Thyroid gland (tissue), 4 donors: ENCODE measurements around the gene SALL1. TPM values are rescaled to one million over a fixed set of nuclear protein-coding genes. Genes with fewer than 3 reads are reported as not detected.

Source experiments
- DNase-seq, 2 donors: peaks; one replicate each; pipeline ENCODE4 v3.0.0-alpha.2; 2019
- H3K27ac ChIP-seq, 3 donors: fragments of 200-600 bp; sonication (generic); 1 replicate in 2 of 3; 2 replicates in 1 of 3; pipeline ENCODE4 v1.5.1; 2016 to 2019; ENCODE audit warnings: mild to moderate bottlenecking in 1 of 3, moderate library complexity in 1 of 3
- H3K27me3 ChIP-seq: fragments of 200-600 bp; sonication (generic); one replicate; pipeline ENCODE4 v1.5.1; 2019
- H3K36me3 ChIP-seq, 2 donors: fragments of 200-600 bp; sonication (generic); one replicate each; pipeline ENCODE4 v1.5.1; 2016 to 2019
- H3K4me1 ChIP-seq, 2 donors: fragments of 200-600 bp; sonication (generic); one replicate each; pipeline ENCODE4 v1.5.1; 2017 to 2019
- H3K4me3 ChIP-seq, 3 donors: fragments of 200-600 bp; sonication (generic); replicated peaks in 1 of 3; 1 replicate in 2 of 3; 2 replicates in 1 of 3; pipeline ENCODE4 v1.5.1; 2016; ENCODE audit warnings: mild to moderate bottlenecking in 1 of 3
- H3K9me3 ChIP-seq: fragments of 200-600 bp; sonication (generic); one replicate; pipeline ENCODE4 v1.5.1; 2017
- CTCF ChIP-seq, 6 experiments: fragments of 200-600 bp in 3 of 6; fragments of 450-650 bp in 3 of 6; sonication (generic) in 3 of 6; IDR thresholded peaks; one replicate each; pipeline ENCODE4 v1.5.1; 2016 to 2019; ENCODE audit warnings: antibody characterized with exemption in 6 of 6, mild to moderate bottlenecking in 2 of 6, inconsistent platforms in 1 of 6, moderate library complexity in 1 of 6
- POLR2A ChIP-seq, 2 donors: fragments of 450-650 bp; IDR thresholded peaks; one replicate each; pipeline ENCODE4 v1.6.1; 2017; ENCODE audit warnings: antibody characterized with exemption in 2 of 2, mild to moderate bottlenecking in 2 of 2, moderate library complexity in 1 of 2
- WGBS, 2 donors: methylation state at CpG; one replicate each; pipeline ENCODE4 v1.1.5; 2017; 5-methylcytosine and 5-hydroxymethylcytosine counted together
- intact Hi-C: fragments of 100-400 bp; cut with DNase I; formaldehyde crosslinking; loops from one replicate; pipeline ENCODE4 v1.15.1; 2023
- total RNA-seq, 4 donors: library from RNA; depleted of rRNA; stranded (reverse); fragments of >200 nt; gene quantifications; one replicate each; pipeline ENCODE4 v1.2.3, GENCODE V29; 2016

The SALL1 gene
- total RNA-seq, 4 donors from 2014 or later, result 23.0 to 57.0 (median 44.0) TPM

GRCh38 chr16:51148678-51149228 lies 2.3 kb downstream of the SALL1 start:
- no peaks in the 10 kb centered on the region for H3K27me3 ChIP-seq

GRCh38 chr16:51147776-51148677 lies 3.0 kb downstream of the SALL1 start:
- TF ChIP-seq CTCF (IDR thresholded peaks at IDR 0.05), result no peak
- TF ChIP-seq POLR2A (IDR thresholded peaks at IDR 0.05), result peak in 1 of 2 donors; percentile 39
- intact Hi-C loops, result no loop called here
- no peaks in the 10 kb centered on the region for H3K9me3 ChIP-seq
- DNase-seq, result peak in 1 of 2 donors; percentile 50
- H3K36me3 ChIP-seq, result peaks cover 0 to 18% of the 10 kb centered on the region in 2 donors
- WGBS, 2 donors, result 23% methylated on average over 3 of the region's 3 CpGs
- peak overlapping the region; percentile 5 to 90 (median 57) for H3K4me3 ChIP-seq
- H3K4me1 ChIP-seq, result peaks cover 2 to 10% of the 10 kb centered on the region in 2 donors
- H3K27me3 ChIP-seq, result no peaks in the 10 kb centered on the region
- H3K27ac ChIP-seq, result peak overlapping the region; percentile 99

More at GRCh38 chr16:51148678-51149228, 2.3 kb downstream of the SALL1 start:
- no peaks in the 10 kb centered on the region for H3K9me3 ChIP-seq
- peaks cover 0 to 18% of the 10 kb centered on the region in 2 donors for H3K36me3 ChIP-seq
- intact Hi-C loops, result no loop called here
- H3K4me3 ChIP-seq, result peak overlapping the region; percentile 5 to 90 (median 57)
- H3K4me1 ChIP-seq, result peaks cover 0 to 10% of the 10 kb centered on the region in 2 donors
- TF ChIP-seq CTCF (IDR thresholded peaks at IDR 0.05) (no peak), POLR2A (IDR thresholded peaks at IDR 0.05) (no peak)
- no peak for DNase-seq
- 24 to 28% methylated on average over 2 of the region's 2 CpGs for WGBS, 2 donors
- peak overlapping the region; percentile 99 for H3K27ac ChIP-seq

DNA sequence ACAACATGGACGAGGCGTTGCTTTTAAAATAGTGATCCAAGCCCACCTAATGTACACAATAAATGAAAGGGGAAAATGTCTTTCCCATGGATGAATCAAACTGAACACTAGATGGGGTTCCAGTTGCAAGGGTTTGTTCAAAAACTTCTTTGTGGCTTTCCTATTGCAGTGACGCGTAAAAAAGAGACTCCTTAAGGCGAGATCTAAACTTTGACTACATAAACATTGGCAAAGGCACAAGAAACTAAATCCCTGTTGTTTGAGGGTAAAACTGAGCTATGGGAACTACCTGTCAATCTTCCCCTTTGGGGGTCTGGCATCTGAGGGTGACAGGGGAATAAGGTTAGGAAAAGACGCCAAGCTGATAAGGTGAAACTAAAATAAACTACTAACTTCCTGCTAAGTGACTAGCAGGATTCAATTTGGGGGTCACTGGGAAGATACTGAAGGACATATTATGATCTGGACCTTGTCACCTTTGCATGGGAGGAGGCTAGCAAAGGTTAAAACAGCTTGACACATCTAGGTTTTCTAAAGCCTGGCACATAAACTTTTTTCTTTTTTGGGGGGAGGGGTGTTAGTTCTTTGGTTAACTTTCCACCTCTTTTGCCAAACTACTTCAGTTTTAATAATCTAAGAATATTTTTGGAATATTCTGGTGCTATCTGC lies 4.7 kb downstream of the SALL1 start:
- H3K4me3 ChIP-seq, result peak overlapping the region in 1 of 3 donors; percentile 4
- no peak for DNase-seq
- peaks cover 0 to 18% of the 10 kb centered on the region in 2 donors for H3K36me3 ChIP-seq
- 9 to 13% methylated on average over 6 of the region's 6 CpGs for WGBS, 2 donors
- H3K4me1 ChIP-seq, result peaks cover 12 to 14% of the 10 kb centered on the region in 2 donors
- no peaks in the 10 kb centered on the region for H3K9me3 ChIP-seq
- TF ChIP-seq POLR2A (IDR thresholded peaks at IDR 0.05), result peak in 1 of 2 donors; percentile 8
- peak in 4 of 6 experiments; percentile 25 to 61 (median 48) for TF ChIP-seq CTCF (IDR thresholded peaks at IDR 0.05)
- peak overlapping the region; percentile 99 for H3K27ac ChIP-seq
- intact Hi-C loops, result no loop called here
- no peaks in the 10 kb centered on the region for H3K27me3 ChIP-seq

GRCh38 chr16:51144203-51144602 lies 6.9 kb downstream of the SALL1 start:
- Histone ChIP-seq H3K36me3 (peaks cover 0 to under 1% of the 10 kb centered on the region in 2 donors), H3K4me1 (peaks cover 14 to 31% of the 10 kb centered on the region in 2 donors), H3K4me3 (no peak overlapping the region), H3K9me3 (no peaks in the 10 kb centered on the region), H3K27me3 (no peaks in the 10 kb centered on the region), H3K27ac (peak overlapping the region; percentile 99)
- TF ChIP-seq POLR2A (IDR thresholded peaks at IDR 0.05) (no peak), CTCF (IDR thresholded peaks at IDR 0.05) (no peak)
- intact Hi-C loops, result no loop called here
- DNase-seq, result no peak
- 17 to 33% methylated on average over 1 of the region's 1 CpG for WGBS, 2 donors
